ENCODE results near the gene KISS1R.

GRCh38 chr19:907183-907853 is 9.8 kb upstream of the KISS1R start:
- TF ChIP-seq POLR2AphosphoS5 (IDR thresholded peaks at IDR 0.05), result no peak
- TF ChIP-seq, protein P1, sequence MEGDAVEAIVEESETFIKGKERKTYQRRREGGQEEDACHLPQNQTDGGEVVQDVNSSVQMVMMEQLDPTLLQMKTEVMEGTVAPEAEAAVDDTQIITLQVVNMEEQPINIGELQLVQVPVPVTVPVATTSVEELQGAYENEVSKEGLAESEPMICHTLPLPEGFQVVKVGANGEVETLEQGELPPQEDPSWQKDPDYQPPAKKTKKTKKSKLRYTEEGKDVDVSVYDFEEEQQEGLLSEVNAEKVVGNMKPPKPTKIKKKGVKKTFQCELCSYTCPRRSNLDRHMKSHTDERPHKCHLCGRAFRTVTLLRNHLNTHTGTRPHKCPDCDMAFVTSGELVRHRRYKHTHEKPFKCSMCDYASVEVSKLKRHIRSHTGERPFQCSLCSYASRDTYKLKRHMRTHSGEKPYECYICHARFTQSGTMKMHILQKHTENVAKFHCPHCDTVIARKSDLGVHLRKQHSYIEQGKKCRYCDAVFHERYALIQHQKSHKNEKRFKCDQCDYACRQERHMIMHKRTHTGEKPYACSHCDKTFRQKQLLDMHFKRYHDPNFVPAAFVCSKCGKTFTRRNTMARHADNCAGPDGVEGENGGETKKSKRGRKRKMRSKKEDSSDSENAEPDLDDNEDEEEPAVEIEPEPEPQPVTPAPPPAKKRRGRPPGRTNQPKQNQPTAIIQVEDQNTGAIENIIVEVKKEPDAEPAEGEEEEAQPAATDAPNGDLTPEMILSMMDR (IDR thresholded peaks at IDR 0.05), result no peak
- TF ChIP-seq POLR2A (IDR thresholded peaks at IDR 0.05; ENCODE audit: low read depth), result no peak
- TF ChIP-seq EP300 (IDR thresholded peaks at IDR 0.05), result no peak

All from esophagus muscularis mucosa (tissue), 4 donors.